Stimulated activated CD4-positive, alpha-beta T cell treated with anti-CD3 and anti-CD28 coated beads, Interleukin-12 subunit alpha, Interleukin-12 subunit beta, amount 100 ng/mL, for 24 hours (primary cell): ENCODE measurements around the gene PGAM5.
"Not testable (repeated sequence)": the region's sequence is repeated elsewhere in the genome, so short reads cannot be mapped to it uniquely, and the experiment has no call there.

ENCODE experiments used
- DNase-seq, 2 experiments: peaks; one replicate each; pipeline ENCODE4 v3.0.0-alpha.2; 2020; ENCODE audit warnings: low read depth in 2 of 2

PGAM5 gene

GRCh38 chr12:132689227-132689626, 21.4 kb upstream of the PGAM5 start:
- DNase-seq = no peak

GRCh38 chr12:132690112-132690511, 20.5 kb upstream of the PGAM5 start:
- DNase-seq = no peak

- DNase-seq = not testable (repeated sequence)
Observed at GRCh38 chr12:132692030-132692429, 18.6 kb upstream of the PGAM5 start.

GRCh38 chr12:132694888-132695287, 15.8 kb upstream of the PGAM5 start:
- DNase-seq = not testable (repeated sequence)

GRCh38 chr12:132695431-132695830, 15.2 kb upstream of the PGAM5 start:
- DNase-seq = no peak

- DNase-seq = no peak
Observed at GRCh38 chr12:132698341-132698740, 12.3 kb upstream of the PGAM5 start.

GRCh38 chr12:132700212-132700822, 10.3 kb upstream of the PGAM5 start:
- DNase-seq = no peak

- DNase-seq = no peak
Observed at GRCh38 chr12:132702640-132703039, 8.0 kb upstream of the PGAM5 start.

GRCh38 chr12:132703641-132704040, 7.0 kb upstream of the PGAM5 start:
- no peak for DNase-seq

GRCh38 chr12:132707241-132707640, 3.4 kb upstream of the PGAM5 start:
- DNase-seq = no peak

GRCh38 chr12:132708150-132708549, 2.5 kb upstream of the PGAM5 start:
- no peak for DNase-seq

- DNase-seq = no peak
Observed at GRCh38 chr12:132710043-132710404, 618 bp upstream of the PGAM5 start.

GRCh38 chr12:132711080-132711843, 620 bp downstream of the PGAM5 start:
- DNase-seq = peak in 1 of 2 experiments; percentile 11

GRCh38 chr12:132713123-132713522, 2.5 kb downstream of the PGAM5 start:
- no peak for DNase-seq

GRCh38 chr12:132715874-132716273, 5.2 kb downstream of the PGAM5 start:
- no peak for DNase-seq

GRCh38 chr12:132716356-132716755, 5.7 kb downstream of the PGAM5 start:
- DNase-seq = no peak

- no peak for DNase-seq
Observed at GRCh38 chr12:132717011-132717410, 6.4 kb downstream of the PGAM5 start.

GRCh38 chr12:132717531-132718387, 7.1 kb downstream of the PGAM5 start:
- DNase-seq = no peak

- DNase-seq = no peak
Observed at GRCh38 chr12:132718644-132719043, 8.0 kb downstream of the PGAM5 start.

GRCh38 chr12:132719141-132719953, 8.7 kb downstream of the PGAM5 start:
- DNase-seq = no peak

- no peak for DNase-seq
Observed at GRCh38 chr12:132719954-132720324, 9.3 kb downstream of the PGAM5 start.
